Measurements from ENCODE around the gene THPO.

GRCh38 chr3:184419171-184419570, 41.2 kb upstream of the THPO start:
- TF ChIP-seq CTCF (conservative IDR thresholded peaks at IDR 0.05) (no peak), ZFX (IDR thresholded peaks at IDR 0.05) (no peak)
